Activated CD8-positive, alpha-beta T cell treated with anti-CD3 and anti-CD28 coated beads for 36 hours (primary cell): ENCODE measurements around the gene HDHD3. TPM values are rescaled to one million over a fixed set of nuclear protein-coding genes. Genes with fewer than 3 reads are reported as not detected.

Experiments
- ATAC-seq: fragments of 200-7000 bp; cut with Tn5 transposase; one replicate; pipeline ENCODE4 v1.10.0; 2021; ENCODE audit warnings: mild to moderate bottlenecking, moderate library complexity
- CTCF ChIA-PET: fragments of 350-600 bp; sonication (Branson Sonifier 250); formaldehyde crosslinking; loops from one replicate; lab custom pipeline; 2021; ENCODE audit warnings: antibody characterized with exemption; lab: Charles Lee
- POLR2A ChIA-PET: fragments of 350-600 bp; sonication (Branson Sonifier 250); formaldehyde crosslinking; loops from one replicate; lab custom pipeline; 2021; ENCODE audit warnings: antibody characterized with exemption; lab: Charles Lee
- DNase-seq: peaks from one replicate; pipeline ENCODE4 v3.0.0-alpha.2; 2020
- H3K27ac Mint-ChIP-seq: one replicate; pipeline ENCODE4 v1.8.0; 2021; ENCODE audit warnings: mild to moderate bottlenecking, mixed read lengths
- H3K27me3 Mint-ChIP-seq: one replicate; pipeline ENCODE4 v1.8.0; 2021; ENCODE audit warnings: mixed read lengths
- H3K36me3 Mint-ChIP-seq: one replicate; pipeline ENCODE4 v1.8.0; 2021; ENCODE audit warnings: low read depth, mixed read lengths
- H3K4me1 Mint-ChIP-seq: one replicate; pipeline ENCODE4 v1.8.0; 2021; ENCODE audit warnings: low read depth, mixed read lengths
- H3K4me3 Mint-ChIP-seq: one replicate; pipeline ENCODE4 v1.8.0; 2021; ENCODE audit warnings: mild to moderate bottlenecking, moderate library complexity, mixed read lengths
- H3K9me3 Mint-ChIP-seq: one replicate; pipeline ENCODE4 v1.8.0; 2021; ENCODE audit warnings: mixed read lengths
- CTCF ChIP-seq: fragments of 200-600 bp; IDR thresholded peaks from one replicate; pipeline ENCODE4 v1.8.0; 2022; ENCODE audit warnings: antibody characterized with exemption, mild to moderate bottlenecking
- intact Hi-C: fragments of 100-400 bp; cut with micrococcal nuclease; formaldehyde crosslinking; loops from one replicate; pipeline ENCODE4 v1.10.0; 2022
- total RNA-seq, 2 experiments: library from RNA; stranded (reverse); gene quantifications; one replicate each; pipeline ENCODE4 v1.2.3, GENCODE V29; 2021

HDHD3 gene
- total RNA-seq, 2 experiments from 2014 or later = 11.6 to 13.3 TPM

GRCh38 chr9:113359385-113359784, 17.4 kb downstream of the HDHD3 start:
- Mint-ChIP-seq H3K27ac (no peak overlapping the region), H3K27me3 (no peaks in the 10 kb centered on the region), H3K4me3 (no peak overlapping the region), H3K36me3 (no peaks in the 10 kb centered on the region), H3K4me1 (peaks cover 10% of the 10 kb centered on the region), H3K9me3 (no peaks in the 10 kb centered on the region)
- ATAC-seq (no peak), DNase-seq (no peak)
- no peak for TF ChIP-seq CTCF
- ChIA-PET CTCF (interaction anchor here (2.7 kb wide), 1 partner anchor 41 kb away, joined by 7 read pairs; the partner anchor contains the start of gene ALAD), POLR2A (no interaction called here)
- intact Hi-C loops = no loop called here

GRCh38 chr9:113356686-113357292, 20.0 kb downstream of the HDHD3 start:
- ATAC-seq (no peak), DNase-seq (no peak)
- Mint-ChIP-seq H3K27me3 (peaks cover 9% of the 10 kb centered on the region), H3K4me1 (peaks cover 16% of the 10 kb centered on the region), H3K4me3 (no peak overlapping the region), H3K9me3 (no peaks in the 10 kb centered on the region), H3K36me3 (no peaks in the 10 kb centered on the region), H3K27ac (no peak overlapping the region)
- CTCF ChIA-PET = interaction anchor here (2.7 kb wide), 1 partner anchor 43 kb away, joined by 7 read pairs; the partner anchor contains the start of gene ALAD
- POLR2A ChIA-PET = no interaction called here
- TF ChIP-seq CTCF = no peak
- intact Hi-C loops = no loop called here

- H3K9me3 Mint-ChIP-seq = no peaks in the 10 kb centered on the region
- DNase-seq (no peak), ATAC-seq (no peak)
- H3K36me3 Mint-ChIP-seq = no peaks in the 10 kb centered on the region
- no peak overlapping the region for H3K27ac Mint-ChIP-seq
- peaks cover 22% of the 10 kb centered on the region for H3K4me1 Mint-ChIP-seq
- intact Hi-C loops = no loop called here
- no peak for TF ChIP-seq CTCF
- H3K27me3 Mint-ChIP-seq = peaks cover 9% of the 10 kb centered on the region
- no peak overlapping the region for H3K4me3 Mint-ChIP-seq
- CTCF ChIA-PET = interaction anchor here (0.9 to 1.1 kb wide), 3 partner anchors 9 to 49 kb away, joined by 3 read pairs; partner anchors contain the start of gene ALAD
- POLR2A ChIA-PET = interaction anchor here (0.5 kb wide), 1 partner anchor 184 kb away, joined by 3 read pairs; no protein-coding TSS in a partner anchor
Observed at GRCh38 chr9:113355040-113355596, 21.7 kb downstream of the HDHD3 start.

- no peak overlapping the region for H3K4me3 Mint-ChIP-seq
- ChIA-PET CTCF (interaction anchor here (1.1 kb wide), 1 partner anchor 10 kb away, joined by 4 read pairs; no protein-coding TSS in a partner anchor), POLR2A (interaction anchor here (1.0 kb wide), 1 partner anchor 10 kb away, joined by 4 read pairs; no protein-coding TSS in a partner anchor)
- ATAC-seq (no peak), DNase-seq (no peak)
- no peaks in the 10 kb centered on the region for H3K9me3 Mint-ChIP-seq
- H3K36me3 Mint-ChIP-seq = no peaks in the 10 kb centered on the region
- H3K27me3 Mint-ChIP-seq = peaks cover 13% of the 10 kb centered on the region
- peak overlapping the region; percentile 3 for H3K27ac Mint-ChIP-seq
- intact Hi-C loops = no loop called here
- peaks cover 29% of the 10 kb centered on the region for H3K4me1 Mint-ChIP-seq
- no peak for TF ChIP-seq CTCF
Observed at GRCh38 chr9:113352411-113352810, 24.4 kb downstream of the HDHD3 start.

GRCh38 chr9:113352006-113352405, 24.8 kb downstream of the HDHD3 start:
- Mint-ChIP-seq H3K9me3 (no peaks in the 10 kb centered on the region), H3K27ac (peak overlapping the region; percentile 3), H3K4me1 (peaks cover 31% of the 10 kb centered on the region), H3K27me3 (peaks cover 13% of the 10 kb centered on the region), H3K36me3 (no peaks in the 10 kb centered on the region), H3K4me3 (no peak overlapping the region)
- ChIA-PET POLR2A (interaction anchor here (0.6 to 1.3 kb wide), 2 partner anchors 19 to 47 kb away, joined by 3 to 4 read pairs; no protein-coding TSS in a partner anchor), CTCF (interaction anchor here (1.1 kb wide), 1 partner anchor 11 kb away, joined by 4 read pairs; no protein-coding TSS in a partner anchor)
- DNase-seq (no peak), ATAC-seq (no peak)
- no peak for TF ChIP-seq CTCF
- intact Hi-C loops = no loop called here
